GM19468 (cell line): ENCODE measurements around the gene MAN2A1.
"Not testable (repeated sequence)": the region's sequence is repeated elsewhere in the genome, so short reads cannot be mapped to it uniquely, and the experiment has no call there.

ENCODE experiments used
- ATAC-seq: cut with Tn5 transposase; IDR thresholded peaks from one replicate; pipeline ENCODE4 v1.9.1; 2021; ENCODE audit warnings: mild to moderate bottlenecking, moderate library complexity, moderate number of reproducible peaks; ENCODE audit not compliant: unreplicated experiment; ENCODE audit errors: extremely low read depth

MAN2A1 gene

GRCh38 chr5:109803854-109804253 is 114.1 kb downstream of the MAN2A1 start:
- ATAC-seq, result no peak

- ATAC-seq, result peak; percentile 60
These were observed 115.7 kb downstream of the MAN2A1 start for GRCh38 chr5:109805472-109805871.

- ATAC-seq, result no peak
These were observed 116.2 kb downstream of the MAN2A1 start for GRCh38 chr5:109805883-109806282.

- no peak for ATAC-seq
These were observed 123.0 kb downstream of the MAN2A1 start for GRCh38 chr5:109812698-109813097.

- ATAC-seq, result no peak
These were observed 127.0 kb downstream of the MAN2A1 start for GRCh38 chr5:109816732-109817131.

DNA sequence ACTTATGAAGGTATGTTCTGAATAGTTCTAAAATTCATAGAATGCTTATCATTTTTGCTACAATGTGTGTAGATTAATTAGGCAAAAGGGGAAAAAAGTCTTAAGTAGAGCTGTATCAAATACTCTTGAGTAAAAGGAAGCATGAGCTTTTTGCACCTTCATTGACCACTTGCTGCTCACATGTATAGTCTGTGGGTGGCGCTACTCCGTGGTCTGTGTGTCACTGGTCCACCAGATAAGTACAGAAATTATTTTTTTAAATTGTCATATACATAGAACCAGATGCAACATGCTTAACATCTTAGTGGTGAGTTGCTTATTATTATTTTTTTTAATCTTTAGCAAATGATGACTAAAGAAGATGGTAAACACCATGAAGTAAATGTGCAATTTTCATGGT is 130.2 kb downstream of the MAN2A1 start:
- ATAC-seq, result no peak

DNA sequence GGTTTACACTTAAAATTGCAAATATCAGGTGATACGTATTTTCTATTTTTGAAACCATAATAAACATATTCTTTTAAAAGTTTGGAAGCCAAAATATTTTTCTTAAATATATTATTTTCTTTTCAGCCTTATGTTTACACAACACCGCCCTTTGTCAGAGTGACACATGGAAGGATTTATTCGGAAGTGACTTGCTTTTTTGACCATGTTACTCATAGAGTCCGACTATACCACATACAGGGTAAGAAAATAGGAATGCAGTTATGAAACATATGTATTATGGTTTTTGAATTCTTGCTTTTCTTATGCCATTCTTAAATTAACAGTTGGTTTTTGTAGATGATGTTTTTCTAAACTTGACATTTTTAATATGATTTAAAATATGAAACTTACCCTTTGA is 133.9 kb downstream of the MAN2A1 start:
- no peak for ATAC-seq

- ATAC-seq, result no peak
These were observed 135.7 kb downstream of the MAN2A1 start for GRCh38 chr5:109825450-109825849.

GRCh38 chr5:109826426-109826825 is 136.7 kb downstream of the MAN2A1 start:
- ATAC-seq, result no peak

DNA sequence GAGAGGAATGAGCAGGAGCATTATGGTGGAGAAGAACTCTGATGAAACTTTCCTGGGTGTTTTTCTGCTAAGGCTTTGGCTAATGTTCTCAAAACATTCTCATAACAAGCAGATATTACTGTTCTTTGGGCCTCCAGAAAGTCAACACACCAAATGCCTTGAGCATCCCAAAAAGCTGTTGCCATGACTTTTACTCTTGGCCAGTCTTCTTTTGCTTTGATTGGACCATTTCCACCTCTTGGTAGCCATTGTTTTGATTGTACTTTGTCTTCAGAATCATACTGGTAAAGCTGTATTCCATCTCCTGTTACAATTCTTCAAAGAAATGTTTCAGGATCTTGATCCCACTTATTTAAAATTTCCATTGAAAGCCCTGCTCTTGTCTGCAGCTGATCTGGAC is 139.6 kb downstream of the MAN2A1 start:
- no peak for ATAC-seq

GRCh38 chr5:109830955-109831502 is 141.3 kb downstream of the MAN2A1 start:
- no peak for ATAC-seq

GRCh38 chr5:109832207-109833188 is 142.8 kb downstream of the MAN2A1 start:
- ATAC-seq, result not testable (repeated sequence)

DNA sequence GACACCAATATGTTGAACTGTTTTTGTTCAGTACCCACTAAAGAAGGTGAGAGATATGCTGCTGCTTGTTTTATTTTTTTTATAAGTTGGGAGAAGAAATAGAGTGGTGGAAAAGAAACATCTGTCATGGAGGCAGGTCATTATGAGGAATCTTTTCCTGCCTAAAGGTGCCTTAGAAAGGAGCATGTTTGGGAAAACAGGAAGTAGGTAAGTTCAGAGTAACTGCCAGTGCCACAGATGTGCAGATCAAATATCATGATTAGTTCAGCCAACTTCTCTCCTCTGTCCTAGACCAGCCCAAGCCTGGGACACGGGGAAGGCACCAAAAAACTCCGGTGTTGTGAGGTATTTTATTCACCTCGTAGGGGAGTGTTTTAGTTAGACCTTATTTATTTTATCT is 144.2 kb downstream of the MAN2A1 start:
- no peak for ATAC-seq

DNA sequence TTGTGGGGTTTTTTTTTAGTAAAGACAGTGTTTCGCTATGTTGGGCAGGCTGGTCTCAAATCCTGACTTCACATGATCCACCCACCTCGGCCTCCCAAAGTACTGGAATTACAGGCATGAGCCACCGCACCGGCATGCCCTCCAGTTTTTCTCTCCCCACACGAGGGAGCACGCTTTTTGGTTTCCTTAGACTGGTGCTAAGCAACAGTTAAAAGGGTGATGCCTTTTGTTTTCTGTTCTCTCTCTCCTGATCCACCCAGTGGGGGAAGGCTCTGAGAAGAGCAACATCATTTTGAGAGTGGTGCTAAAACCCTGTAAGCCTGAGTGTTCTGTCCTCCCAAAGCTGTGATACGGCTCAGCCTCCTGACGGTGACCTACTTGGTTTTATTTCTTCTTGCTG is 146.6 kb downstream of the MAN2A1 start:
- no peak for ATAC-seq

DNA sequence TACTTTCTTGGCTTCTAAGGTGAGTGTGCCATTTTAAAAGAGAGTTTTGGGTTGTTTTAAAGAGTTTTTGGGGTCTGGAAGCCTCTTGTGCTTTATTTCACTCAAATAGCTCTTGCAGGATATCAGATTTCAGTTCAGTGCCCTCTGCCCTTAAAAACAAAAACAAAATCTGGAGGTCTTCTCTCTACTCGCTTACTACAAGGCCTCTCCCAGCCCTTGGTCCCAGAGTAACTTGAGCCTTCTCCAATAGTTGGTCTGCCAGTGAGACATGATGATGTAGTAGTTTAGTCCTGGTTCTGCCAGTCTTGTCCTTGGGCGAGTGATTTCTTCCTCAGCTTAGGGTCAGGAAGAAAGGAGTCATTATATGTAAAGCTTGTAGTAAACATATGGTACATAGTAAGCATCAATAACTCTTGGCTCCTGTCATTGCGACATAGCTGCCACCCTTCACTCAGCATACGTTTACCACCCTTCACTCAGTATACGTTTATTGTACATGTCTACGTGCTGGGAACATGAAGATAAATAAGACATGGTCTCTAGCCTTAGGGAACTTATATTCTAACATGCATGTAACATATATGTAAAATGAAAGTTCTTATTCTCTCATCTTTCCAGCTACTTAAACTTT is 147.6 kb downstream of the MAN2A1 start:
- no peak for ATAC-seq

GRCh38 chr5:109838157-109838556 is 148.4 kb downstream of the MAN2A1 start:
- no peak for ATAC-seq

DNA sequence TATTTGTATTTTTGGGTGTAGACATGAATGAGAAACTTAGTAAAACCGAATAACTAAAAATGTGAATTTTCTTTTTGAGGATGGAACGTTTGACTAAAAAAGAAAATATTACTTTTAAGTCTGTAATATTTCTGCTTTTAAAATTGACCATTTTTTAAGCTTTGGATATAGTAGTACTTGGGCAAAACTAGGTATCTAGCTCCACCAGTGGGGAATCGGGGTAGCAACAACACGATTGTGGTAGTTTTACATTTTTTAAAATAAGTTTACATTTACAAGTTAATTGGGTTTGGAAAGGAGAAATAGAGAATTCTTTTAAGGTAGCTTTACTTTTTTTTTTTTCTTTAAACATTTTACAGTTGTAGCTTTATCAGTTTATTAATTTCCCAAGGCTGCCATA is 154.4 kb downstream of the MAN2A1 start:
- no peak for ATAC-seq

DNA sequence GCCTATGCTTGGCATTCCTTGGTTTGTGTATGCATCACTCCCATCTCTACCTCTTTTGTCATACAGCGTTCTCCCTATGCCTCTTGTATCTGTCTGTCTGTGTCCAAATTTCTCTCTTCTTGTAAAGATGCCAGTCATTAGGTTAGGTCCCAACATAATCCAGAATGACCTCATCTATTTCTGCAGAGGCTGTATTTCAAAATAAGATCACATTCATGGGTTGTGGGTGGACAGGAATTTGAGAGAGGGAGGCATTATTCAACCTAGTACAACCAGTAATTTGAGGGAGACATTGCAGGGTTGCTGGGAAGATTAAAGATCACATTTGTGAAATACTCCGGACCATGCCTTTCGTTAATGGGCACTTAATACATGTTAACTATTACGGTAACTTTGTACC is 155.0 kb downstream of the MAN2A1 start:
- no peak for ATAC-seq

- ATAC-seq, result no peak
These were observed 158.4 kb downstream of the MAN2A1 start for GRCh38 chr5:109848130-109848529.

GRCh38 chr5:109849478-109850088 is 159.9 kb downstream of the MAN2A1 start:
- ATAC-seq, result no peak
